H1 (cell line): ENCODE results near the gene TGIF1. TPM values are rescaled to one million over a fixed set of nuclear protein-coding genes. Genes with fewer than 3 reads are reported as not detected.

Experiments
- CTCF ChIA-PET: fragments of 300-600 bp; sonication (Branson Sonifier 250); formaldehyde crosslinking; loops from one replicate; lab custom pipeline; 2021; ENCODE audit not compliant: partially characterized antibody; lab: Charles Lee
- POLR2A ChIA-PET: fragments of 300-600 bp; sonication (Branson Sonifier 250); formaldehyde crosslinking; loops from one replicate; lab custom pipeline; 2021; ENCODE audit warnings: inconsistent platforms; ENCODE audit not compliant: partially characterized antibody; lab: Charles Lee
- DNase-seq, 2 experiments: peaks; one replicate each; pipeline versions ENCODE4 v3.0.0 to v3.0.0-alpha.2; 2010 to 2022; ENCODE audit warnings: low spot score in 2 of 2, low read depth in 1 of 2, mixed read lengths in 1 of 2
- FAIRE-seq: peaks from 2 replicates; lab custom pipeline; 2011; peaks lifted over from hg19 to GRCh38; lab: Jason Lieb, UNC
- H2AFZ ChIP-seq: 2 replicates; pipeline ENCODE4 v1.8.1; 2012; ENCODE audit warnings: low read length, inconsistent platforms
- H2AK5ac ChIP-seq: 2 replicates; pipeline ENCODE4 v1.6.1; 2013; ENCODE audit warnings: low read depth, low read length
- H2BK120ac ChIP-seq: replicated peaks from 2 replicates; pipeline ENCODE3; 2013; ENCODE audit warnings: low read depth, low read length, inconsistent platforms
- H2BK12ac ChIP-seq: 2 replicates; pipeline ENCODE4 v1.6.1; 2013; ENCODE audit warnings: low read depth, low read length
- H2BK15ac ChIP-seq: 2 replicates; pipeline ENCODE4 v1.6.1; 2013; ENCODE audit warnings: low read length
- H2BK20ac ChIP-seq: 2 replicates; pipeline ENCODE4 v1.6.1; 2013; ENCODE audit warnings: low read length
- H2BK5ac ChIP-seq: 2 replicates; pipeline ENCODE4 v1.6.1; 2013; ENCODE audit warnings: low read depth, low read length
- H3K14ac ChIP-seq: 2 replicates; pipeline ENCODE4 v1.6.1; 2013; ENCODE audit warnings: inconsistent platforms; ENCODE audit not compliant: insufficient read length
- H3K18ac ChIP-seq: 2 replicates; pipeline ENCODE4 v1.6.1; 2013; ENCODE audit warnings: low read length; ENCODE audit errors: extremely low read depth
- H3K23ac ChIP-seq: 2 replicates; pipeline ENCODE4 v1.6.1; 2013; ENCODE audit warnings: inconsistent platforms; ENCODE audit not compliant: insufficient read length
- H3K23me2 ChIP-seq: 2 replicates; pipeline ENCODE4 v1.6.1; 2013; ENCODE audit warnings: low read depth, low read length
- H3K27ac ChIP-seq: 2 replicates; pipeline ENCODE4 v1.6.1; 2011; ENCODE audit warnings: low read depth, low read length, inconsistent platforms
- H3K27me3 ChIP-seq, 4 experiments: replicated peaks in 1 of 4; 1 replicate in 1 of 4; 2 replicates in 3 of 4; pipeline versions ENCODE4 v1.6.1 to v1.8.1; 2011 to 2013; ENCODE audit warnings: low read length in 3 of 4, mild to moderate bottlenecking in 3 of 4, inconsistent platforms in 2 of 4, mixed read lengths in 2 of 4, moderate library complexity in 1 of 4; ENCODE audit not compliant: control insufficient read depth in 3 of 4, insufficient read depth in 3 of 4; ENCODE audit errors: extremely low read depth in 1 of 4
- H3K36me3 ChIP-seq, 4 experiments: 2 replicates each; pipeline versions ENCODE4 v1.6.1 to v1.8.1; 2011 to 2013; ENCODE audit warnings: mild to moderate bottlenecking in 4 of 4, low read length in 3 of 4, moderate library complexity in 2 of 4, control low read depth in 1 of 4, inconsistent platforms in 1 of 4; ENCODE audit not compliant: insufficient read depth in 4 of 4, control insufficient read depth in 2 of 4
- H3K4ac ChIP-seq: replicated peaks from 2 replicates; pipeline ENCODE3; 2013; ENCODE audit warnings: low read length, low read depth, mixed read lengths, inconsistent platforms; ENCODE audit not compliant: insufficient read length
- H3K4me1 ChIP-seq, 4 experiments: replicated peaks in 1 of 4; 1 replicate in 1 of 4; 2 replicates in 3 of 4; pipeline versions ENCODE4 v1.6.1 to v1.8.1; 2011 to 2013; ENCODE audit warnings: low read length in 3 of 4, inconsistent platforms in 2 of 4, mixed read lengths in 1 of 4; ENCODE audit not compliant: insufficient read depth in 4 of 4, control insufficient read depth in 3 of 4
- H3K4me2 ChIP-seq, 2 experiments: 2 replicates each; pipeline versions ENCODE4 v1.6.1 to v1.8.1; 2011 to 2013; ENCODE audit warnings: low read depth in 2 of 2, low read length in 2 of 2, control low read depth in 1 of 2, inconsistent platforms in 1 of 2, mild to moderate bottlenecking in 1 of 2; ENCODE audit not compliant: insufficient read depth in 1 of 2
- H3K4me3 ChIP-seq, 4 experiments: fragments of 200-600, 300-600 bp in 1 of 4; sonication (generic), shearing (Covaris generic), sonication (Bioruptor Twin) in 1 of 4; 2 replicates each; pipeline versions ENCODE4 v1.5.1 to v1.8.1; 2011 to 2016; ENCODE audit warnings: low read length in 4 of 4, low read depth in 3 of 4, control low read depth in 2 of 4, inconsistent platforms in 2 of 4, mild to moderate bottlenecking in 2 of 4, mixed read lengths in 1 of 4, moderate library complexity in 1 of 4; ENCODE audit not compliant: insufficient read depth in 2 of 4; ENCODE audit errors: extremely low read depth in 1 of 4
- H3K56ac ChIP-seq: replicated peaks from 2 replicates; pipeline ENCODE3; 2013; ENCODE audit warnings: low read depth, mild to moderate bottlenecking, mixed read lengths, low read length, inconsistent platforms; ENCODE audit not compliant: insufficient read length
- H3K79me1 ChIP-seq: 2 replicates; pipeline ENCODE4 v1.6.1; 2013; ENCODE audit warnings: low read depth, low read length, control low read depth
- H3K79me2 ChIP-seq, 2 experiments: 2 replicates each; pipeline versions ENCODE4 v1.6.1 to v1.8.1; 2012 to 2013; ENCODE audit warnings: low read length in 2 of 2, mild to moderate bottlenecking in 2 of 2, inconsistent platforms in 1 of 2; ENCODE audit not compliant: insufficient read depth in 2 of 2, control insufficient read depth in 1 of 2
- H3K9ac ChIP-seq, 4 experiments: replicated peaks in 1 of 4; 1 replicate in 1 of 4; 2 replicates in 3 of 4; pipeline versions ENCODE4 v1.6.1 to v1.8.1; 2011 to 2013; ENCODE audit warnings: low read depth in 3 of 4, low read length in 3 of 4, control low read depth in 2 of 4, mild to moderate bottlenecking in 2 of 4, moderate library complexity in 2 of 4, inconsistent platforms in 1 of 4; ENCODE audit errors: extremely low read depth in 1 of 4
- H3K9me3 ChIP-seq, 2 experiments: 2 replicates each; pipeline versions ENCODE4 v1.6.1 to v1.8.1; 2012 to 2013; ENCODE audit warnings: mild to moderate bottlenecking in 2 of 2, moderate library complexity in 2 of 2, control low read depth in 1 of 2, inconsistent platforms in 1 of 2, low read depth in 1 of 2, low read length in 1 of 2, mixed read lengths in 1 of 2; ENCODE audit not compliant: insufficient read depth in 2 of 2
- H4K20me1 ChIP-seq, 2 experiments: replicated peaks in 1 of 2; 2 replicates each; pipeline versions ENCODE3 to v1.8.1; 2011 to 2013; ENCODE audit warnings: inconsistent platforms in 2 of 2, low read length in 2 of 2, mild to moderate bottlenecking in 1 of 2; ENCODE audit not compliant: insufficient read depth in 2 of 2, control insufficient read depth in 1 of 2
- H4K5ac ChIP-seq: 2 replicates; pipeline ENCODE4 v1.6.1; 2013; ENCODE audit warnings: low read length, low read depth, mixed read lengths, inconsistent platforms; ENCODE audit not compliant: insufficient read length
- H4K8ac ChIP-seq: 2 replicates; pipeline ENCODE4 v1.8.0; 2013; ENCODE audit warnings: mild to moderate bottlenecking, moderate library complexity, low read length, inconsistent platforms; ENCODE audit not compliant: insufficient read depth; ENCODE audit errors: extremely low read depth
- H4K91ac ChIP-seq: replicated peaks from 2 replicates; pipeline ENCODE3; 2013; ENCODE audit warnings: low read length, mixed read lengths, inconsistent platforms; ENCODE audit not compliant: insufficient read length
- CEBPB ChIP-seq: IDR thresholded peaks from 2 replicates; pipeline ENCODE4 v1.6.1; 2012; ENCODE audit warnings: low read depth, low read length
- HDAC6 ChIP-seq: IDR thresholded peaks from one replicate; pipeline ENCODE4 v1.7.1; 2012; ENCODE audit warnings: low read depth, mild to moderate bottlenecking, inconsistent platforms, low read length, moderate library complexity
- WGBS, 2 experiments: shearing (Covaris generic) in 1 of 2; methylation state at CpG; one replicate each; pipeline versions ENCODE4 v1.1.6 to v1.1.7; 2013 to 2015; ENCODE audit warnings: low lambda C conversion rate in 2 of 2, mixed read lengths in 2 of 2, inconsistent platforms in 1 of 2, low coverage in 1 of 2, missing lambda C conversion rate in 1 of 2; ENCODE audit not compliant: insufficient replicate concordance in 2 of 2, insufficient coverage in 1 of 2, insufficient read length in 1 of 2; ENCODE audit errors: extremely low coverage in 1 of 2, missing lambda C conversion rate in 1 of 2; 5-methylcytosine and 5-hydroxymethylcytosine counted together
- polyA plus RNA-seq, 7 experiments: library from polyadenylated mRNA; depleted of rRNA in 3 of 7; stranded (reverse) in 5 of 7; unstranded in 2 of 7; fragments of >200 nt in 5 of 7; fragments of 200-250 nt in 2 of 7; gene quantifications; 1 replicate in 5 of 7; 2 replicates in 1 of 7; 4 replicates in 1 of 7; pipeline versions ENCODE4 v1.2.1 to v1.2.3, GENCODE V29; 2011 to 2013; ENCODE audit warnings: missing spikeins in 2 of 7, mixed read lengths in 2 of 7
- total RNA-seq: library from RNA; stranded (reverse); fragmentation: NEBNext Ultra II Directional; extraction: Animal tissue kit (Norgen Biotek cat#: 25700); gene quantifications from 2 replicates; pipeline ENCODE4 v1.2.1, GENCODE V29; 2021

The TGIF1 gene
- total and polyA plus RNA-seq, 2 of the 8 experiments (the other 6 are each of a cell fraction or from before 2014, with no cell fraction given): 256 to 262 TPM

GRCh38 chr18:3415110-3415509 lies 34.9 kb upstream of the TGIF1 start:
- Histone ChIP-seq H3K9me3 (no peaks in the 10 kb centered on the region), H3K4ac (no peak overlapping the region), H2BK15ac (no peak overlapping the region), H4K91ac (no peak overlapping the region), H3K4me2 (no peak overlapping the region), H2BK12ac (no peak overlapping the region), H2BK5ac (no peak overlapping the region), H3K9ac (no peak overlapping the region), H2AFZ (no peak overlapping the region), H2BK20ac (no peak overlapping the region; the same call in 1 of the 2 replicates), H2BK120ac (no peak overlapping the region), H3K27ac (no peak overlapping the region), H4K5ac (no peak overlapping the region), H4K8ac (no peak overlapping the region; the same call in 1 of the 2 replicates), H3K14ac (no peak overlapping the region), H4K20me1 (no peaks in the 10 kb centered on the region), H2AK5ac (no peak overlapping the region), H3K79me2 (no peaks in the 10 kb centered on the region), H3K36me3 (no peaks in the 10 kb centered on the region), H3K18ac (no peak overlapping the region), H3K56ac (no peak overlapping the region), H3K79me1 (no peaks in the 10 kb centered on the region), H3K23ac (no peak overlapping the region), H3K27me3 (no peaks in the 10 kb centered on the region; a peak in 1 of 7 replicates)
- ChIA-PET CTCF (interaction anchor here (0.6 to 1.4 kb wide), 3 partner anchors 43 to 250 kb away, joined by 3 read pairs; no protein-coding TSS in a partner anchor), POLR2A (interaction anchor here (1.0 kb wide), 1 partner anchor 188 kb away, joined by 5 read pairs; no protein-coding TSS in a partner anchor)
- WGBS, 2 experiments: 94% methylated on average over 11 of the region's 11 CpGs; no CpG with 5 or more reads in 1 of the 2 experiments
- DNase-seq (no peak), FAIRE-seq (no peak)
- TF ChIP-seq HDAC6: no peak
- TF ChIP-seq CEBPB: peak; percentile 61; the same call in 1 of the 2 replicates
- TF ChIP-seq, all 59 proteins: peak for 1
- Histone ChIP-seq H3K23me2 (no peaks in the 10 kb centered on the region), H3K4me3 (no peak overlapping the region), H3K4me1 (no peaks in the 10 kb centered on the region)
